Stimulated activated CD8-positive, alpha-beta memory T cell treated with anti-CD3 and anti-CD28 coated beads, Interleukin-4, amount 100 ng/mL, for 48 hours (primary cell): ENCODE results near the gene KRIT1.
"Not testable (repeated sequence)": the region's sequence is repeated elsewhere in the genome, so short reads cannot be mapped to it uniquely, and the experiment has no call there.

Experiments used
- DNase-seq: peaks from one replicate; pipeline ENCODE4 v3.0.0-alpha.2; 2020

Gene KRIT1

DNA sequence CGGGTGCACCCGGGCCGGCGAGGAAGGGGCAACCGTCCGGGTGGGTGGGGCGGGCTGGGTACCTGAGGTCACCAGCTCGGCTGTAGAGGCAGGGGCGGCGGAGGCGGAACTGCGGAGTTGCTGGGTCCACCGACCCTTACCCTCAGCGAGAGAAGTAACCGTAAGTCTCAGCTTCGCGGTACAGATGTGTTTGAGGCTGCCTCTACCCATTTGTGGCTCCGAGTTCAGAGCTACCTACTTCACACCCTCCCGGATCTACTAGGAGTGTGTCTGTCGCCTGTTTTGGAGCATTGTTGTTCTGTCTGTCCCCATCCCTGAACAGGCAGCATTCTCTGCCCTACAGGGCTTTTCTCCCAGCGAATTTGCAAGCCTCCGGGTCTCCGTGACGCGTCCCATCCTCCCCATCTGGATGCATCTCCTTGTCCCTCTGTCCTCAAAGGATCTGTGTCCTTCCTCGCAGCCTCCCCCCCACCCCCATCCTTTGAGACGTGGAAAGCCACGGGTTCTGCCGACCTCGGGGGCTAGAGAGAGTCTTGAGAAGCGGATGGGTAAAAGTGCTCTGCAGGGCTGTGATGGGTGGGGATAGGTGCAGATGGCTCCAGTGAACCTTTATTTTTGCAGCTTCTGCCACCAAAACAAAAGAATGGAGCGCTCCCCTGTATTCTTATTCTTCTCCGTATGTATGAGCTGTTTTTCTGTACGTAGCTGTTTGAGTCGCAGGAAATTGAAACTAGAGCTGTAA is 817 bp upstream of the KRIT1 start:
- peak; percentile 47 for DNase-seq

DNA sequence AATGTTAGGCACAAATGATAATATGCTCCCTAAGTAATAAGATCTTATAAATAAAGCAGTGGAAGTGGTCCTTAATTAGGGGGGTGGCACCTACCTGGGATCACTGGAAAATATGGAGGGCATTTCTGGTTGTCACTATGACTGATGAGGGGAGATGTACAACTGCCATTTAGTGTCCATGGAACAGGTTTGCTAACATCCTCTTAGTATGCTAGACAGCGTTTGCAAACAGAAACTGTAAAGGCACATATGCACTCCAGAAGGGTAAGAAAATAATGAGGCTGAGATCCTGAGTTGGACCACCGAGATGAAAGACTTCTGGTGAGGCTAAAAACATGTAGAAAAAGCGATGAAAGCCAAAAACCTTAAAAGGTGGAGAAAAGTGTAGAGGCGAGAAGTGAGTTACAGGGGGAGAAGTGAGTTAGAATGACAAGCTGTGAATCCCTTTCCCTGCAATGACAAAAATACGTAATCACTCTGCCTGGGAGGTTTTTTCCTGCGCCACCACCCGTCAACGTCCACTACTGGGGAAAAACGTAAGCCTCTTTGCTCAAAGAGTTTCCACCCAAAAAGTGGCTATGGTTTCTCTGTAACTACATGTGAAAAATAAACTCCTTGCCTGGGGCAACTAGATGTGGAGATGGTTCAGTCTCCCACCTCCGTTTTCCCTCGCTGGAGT is 767 bp downstream of the KRIT1 start:
- DNase-seq = no peak

DNA sequence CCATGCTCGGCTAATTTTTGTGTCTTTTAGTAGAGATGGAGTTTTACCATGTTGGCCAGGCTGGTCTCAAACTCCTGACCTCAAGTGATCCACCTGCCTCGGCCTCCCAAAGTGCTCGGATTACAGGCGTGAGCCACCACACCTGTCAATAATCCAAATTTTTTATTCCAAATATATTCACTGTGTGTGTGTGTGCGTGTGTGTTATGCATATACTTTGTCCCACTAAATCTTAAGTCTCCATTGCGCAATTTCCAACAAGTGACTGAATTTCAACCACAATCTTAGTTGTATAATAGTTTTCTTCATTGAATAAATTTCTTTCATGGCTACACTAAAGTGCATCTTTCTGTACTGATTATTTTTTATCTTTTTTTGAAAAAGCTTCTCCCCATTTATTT is 2.7 kb downstream of the KRIT1 start:
- no peak for DNase-seq

DNA sequence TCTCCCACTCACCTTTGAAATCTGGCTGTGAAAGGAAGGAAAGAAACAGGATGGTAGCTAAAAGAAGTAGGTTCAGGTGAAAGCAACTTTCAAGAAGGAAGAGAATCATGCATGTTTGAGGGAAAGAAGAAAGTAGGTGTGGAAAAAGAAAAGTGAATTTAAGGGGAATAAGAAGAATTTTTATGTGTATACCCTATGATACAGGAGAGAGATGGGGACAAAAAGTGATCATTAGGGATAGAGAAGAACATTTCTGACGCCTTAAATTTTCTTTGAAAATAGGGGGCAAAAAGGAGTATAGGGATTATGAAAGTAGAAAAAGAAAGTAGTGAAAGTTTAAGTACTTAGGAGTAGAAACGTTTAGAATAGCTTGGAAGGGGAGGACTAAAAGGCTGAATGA is 15.2 kb downstream of the KRIT1 start:
- no peak for DNase-seq

DNA sequence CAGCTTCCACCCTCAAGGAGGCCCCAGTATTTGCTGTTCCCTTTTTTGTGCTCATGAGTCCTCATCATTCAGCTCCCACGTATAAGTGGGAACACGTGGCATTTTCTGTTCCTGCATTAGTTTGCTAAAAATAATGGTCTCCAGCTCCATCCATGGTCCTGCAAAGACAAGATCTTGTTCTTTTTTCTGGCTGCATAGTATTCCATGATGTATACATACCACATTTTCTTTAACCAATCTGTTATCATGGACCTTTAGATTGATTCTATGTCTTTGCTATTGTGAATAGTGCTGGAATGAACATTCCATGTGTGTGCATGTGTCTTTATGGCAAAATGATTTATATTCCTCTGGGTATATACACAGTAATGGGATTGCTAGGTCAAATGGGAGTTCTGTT is 17.0 kb downstream of the KRIT1 start:
- DNase-seq = no peak

DNA sequence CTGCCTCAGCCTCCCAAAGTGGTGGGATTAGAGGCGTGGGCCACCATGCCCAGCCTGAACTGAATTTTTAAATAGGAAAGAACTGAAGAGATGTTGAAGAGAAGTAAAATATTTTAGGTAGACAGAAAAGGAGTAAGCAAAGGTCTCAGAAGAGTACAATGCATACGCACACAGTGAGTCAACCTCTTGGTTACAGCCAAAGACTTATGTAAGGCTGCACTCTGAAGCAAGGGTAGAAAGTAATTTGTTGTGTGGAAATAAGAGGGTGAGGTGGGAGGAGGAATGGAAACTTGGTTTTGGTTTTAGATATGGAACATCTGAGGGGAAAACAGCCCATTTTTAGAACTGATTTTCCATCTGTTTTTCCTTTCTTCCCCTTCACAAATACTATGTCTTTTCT is 17.6 kb downstream of the KRIT1 start:
- no peak for DNase-seq

DNA sequence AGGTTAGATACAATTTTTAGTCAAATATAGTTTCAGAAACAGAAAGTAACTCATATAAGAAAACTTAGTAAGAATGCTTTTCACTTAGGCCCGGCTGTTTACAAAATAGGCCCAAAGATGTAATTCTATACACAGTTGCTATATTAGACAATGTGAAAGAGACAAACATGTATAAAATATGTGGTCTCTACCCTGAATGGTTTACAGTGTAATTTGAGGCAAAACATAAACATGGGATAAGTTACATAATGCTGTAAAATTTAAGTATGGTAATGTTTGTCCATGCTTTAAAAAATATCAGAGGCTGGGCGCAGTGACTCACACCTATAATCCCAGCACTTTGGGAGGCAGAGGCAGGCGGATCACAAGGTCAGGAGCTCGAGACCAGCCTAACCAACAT is 18.7 kb downstream of the KRIT1 start:
- no peak for DNase-seq

DNA sequence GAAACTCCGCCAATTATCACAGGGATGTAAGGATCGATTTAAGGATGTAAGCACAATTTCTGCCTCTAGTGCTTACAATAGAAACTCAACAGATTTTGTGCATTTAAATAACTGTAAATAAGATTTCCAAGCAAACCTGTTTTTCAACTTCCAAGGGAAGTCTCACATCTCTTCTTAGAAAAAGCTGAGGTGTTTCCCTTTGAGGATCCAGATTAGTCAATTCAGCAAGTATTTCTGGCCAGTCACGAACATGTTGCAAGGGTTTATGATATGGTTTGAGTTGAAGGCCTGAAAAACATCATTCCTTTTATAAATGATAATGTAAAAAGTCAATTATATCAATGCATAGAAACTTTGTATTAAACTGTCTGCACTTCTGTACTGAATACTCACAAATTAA is 23.9 kb downstream of the KRIT1 start:
- DNase-seq = no peak

DNA sequence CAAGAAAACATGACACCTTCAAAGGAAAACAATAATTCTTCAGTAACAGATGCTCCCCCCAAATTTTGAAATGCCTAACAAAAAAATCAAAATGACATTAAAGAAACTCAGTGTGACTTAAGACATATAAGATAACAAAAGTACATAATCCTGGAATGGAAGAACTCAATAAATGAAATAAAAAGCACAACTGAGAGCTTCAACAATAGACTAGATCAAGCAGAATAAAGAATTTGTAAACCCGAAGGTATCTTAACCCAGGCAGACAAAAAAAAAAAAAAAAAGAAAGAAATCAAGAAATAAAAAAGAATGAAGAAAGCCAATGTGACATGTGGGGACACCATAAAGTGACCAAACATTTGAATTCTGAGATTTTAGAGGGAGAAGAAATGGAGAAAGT is 39.0 kb downstream of the KRIT1 start:
- DNase-seq = no peak

DNA sequence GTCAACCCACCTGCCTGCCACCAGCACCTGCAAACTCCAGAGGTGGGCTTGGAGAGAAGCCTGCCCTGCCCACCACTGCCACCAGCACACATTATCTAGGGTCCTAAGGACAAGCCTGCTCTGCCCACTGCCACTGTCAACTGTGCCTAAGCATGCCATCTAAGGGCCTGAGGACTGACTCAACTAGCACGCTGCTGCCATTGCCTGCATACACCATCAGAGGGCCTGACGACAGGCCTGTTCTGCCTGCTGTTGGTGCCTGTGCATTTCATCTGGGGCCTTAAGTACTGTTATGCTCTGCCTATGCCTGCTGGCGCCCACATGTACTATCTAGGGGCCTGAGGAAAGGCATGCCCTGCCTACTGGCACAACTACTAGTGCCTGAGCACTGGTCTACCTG is 39.7 kb downstream of the KRIT1 start:
- no peak for DNase-seq

DNA sequence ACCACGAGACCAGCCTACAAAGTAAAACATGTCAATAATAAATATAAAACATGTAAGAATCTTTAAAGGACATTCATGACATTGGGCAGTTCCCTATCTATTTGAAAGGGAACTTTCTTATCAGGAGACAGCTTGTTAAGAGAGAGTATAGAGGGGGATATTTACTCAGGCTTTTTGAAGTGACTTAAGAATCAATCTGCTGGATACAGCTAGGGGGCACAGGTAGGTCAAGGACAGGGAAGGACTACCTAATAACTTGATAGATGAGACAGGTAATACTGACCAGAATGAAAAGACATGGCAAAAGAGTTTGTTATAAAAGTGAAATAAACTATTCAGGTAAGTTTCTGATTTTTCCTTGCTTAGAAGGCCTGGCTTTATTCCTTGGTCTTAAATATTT is 44.9 kb downstream of the KRIT1 start:
- DNase-seq = no peak

DNA sequence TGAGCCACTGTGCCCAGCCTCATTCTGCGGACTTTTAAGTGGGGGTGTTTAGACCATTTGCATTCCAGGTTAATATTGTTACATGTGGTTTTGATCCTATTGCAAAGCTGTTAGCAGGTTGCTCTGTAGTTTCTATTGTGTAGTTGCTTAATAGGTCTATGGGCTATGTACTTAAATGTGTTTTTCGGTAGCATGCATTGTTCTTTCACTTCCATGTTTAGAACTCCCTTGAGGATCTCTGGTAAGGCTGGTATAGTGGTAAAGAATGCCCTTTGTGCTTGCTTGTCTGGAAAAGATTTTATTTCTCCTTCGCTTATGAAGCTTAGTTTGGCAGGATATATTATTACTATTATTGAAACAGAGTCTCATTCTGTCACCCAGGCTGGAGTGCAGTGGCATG is 53.4 kb downstream of the KRIT1 start:
- no peak for DNase-seq

DNA sequence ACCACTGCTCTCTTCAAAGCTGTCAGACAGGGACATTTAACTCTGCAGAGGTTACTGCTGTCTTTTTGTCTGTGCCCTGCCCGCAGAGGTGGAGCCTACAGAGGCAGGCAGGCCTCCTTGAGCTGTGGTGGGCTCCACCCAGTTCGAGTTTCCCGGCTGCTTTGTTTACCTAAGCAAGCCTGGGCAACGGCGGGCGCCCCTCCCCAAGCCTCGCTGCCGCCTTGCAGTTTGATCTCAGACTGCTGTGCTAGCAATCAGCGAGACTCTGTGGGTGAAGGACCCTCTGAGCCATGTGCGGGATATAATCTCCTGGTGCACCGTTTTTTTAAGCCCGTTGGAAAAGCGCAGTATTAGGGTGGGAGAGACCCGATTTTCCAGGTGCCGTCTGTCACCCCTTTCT is 56.5 kb downstream of the KRIT1 start:
- DNase-seq = not testable (repeated sequence)

DNA sequence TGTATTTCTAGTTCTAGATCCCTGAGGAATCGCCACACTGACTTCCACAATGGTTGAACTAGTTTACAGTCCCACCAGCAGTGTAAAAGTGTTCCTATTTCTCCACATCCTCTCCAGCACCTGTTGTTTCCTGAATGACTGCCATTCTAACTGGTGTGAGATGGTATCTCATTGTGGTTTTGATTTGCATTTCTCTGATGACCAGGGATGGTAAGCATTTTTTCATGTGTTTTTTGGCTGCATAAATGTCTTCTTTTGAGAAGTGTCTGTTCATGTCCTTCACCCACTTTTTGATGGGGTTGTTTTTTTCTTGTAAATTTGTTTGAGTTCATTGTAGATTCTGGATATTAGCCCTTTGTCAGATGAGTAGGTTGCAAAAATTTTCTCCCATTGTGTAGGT is 61.4 kb downstream of the KRIT1 start:
- DNase-seq = not testable (repeated sequence)

DNA sequence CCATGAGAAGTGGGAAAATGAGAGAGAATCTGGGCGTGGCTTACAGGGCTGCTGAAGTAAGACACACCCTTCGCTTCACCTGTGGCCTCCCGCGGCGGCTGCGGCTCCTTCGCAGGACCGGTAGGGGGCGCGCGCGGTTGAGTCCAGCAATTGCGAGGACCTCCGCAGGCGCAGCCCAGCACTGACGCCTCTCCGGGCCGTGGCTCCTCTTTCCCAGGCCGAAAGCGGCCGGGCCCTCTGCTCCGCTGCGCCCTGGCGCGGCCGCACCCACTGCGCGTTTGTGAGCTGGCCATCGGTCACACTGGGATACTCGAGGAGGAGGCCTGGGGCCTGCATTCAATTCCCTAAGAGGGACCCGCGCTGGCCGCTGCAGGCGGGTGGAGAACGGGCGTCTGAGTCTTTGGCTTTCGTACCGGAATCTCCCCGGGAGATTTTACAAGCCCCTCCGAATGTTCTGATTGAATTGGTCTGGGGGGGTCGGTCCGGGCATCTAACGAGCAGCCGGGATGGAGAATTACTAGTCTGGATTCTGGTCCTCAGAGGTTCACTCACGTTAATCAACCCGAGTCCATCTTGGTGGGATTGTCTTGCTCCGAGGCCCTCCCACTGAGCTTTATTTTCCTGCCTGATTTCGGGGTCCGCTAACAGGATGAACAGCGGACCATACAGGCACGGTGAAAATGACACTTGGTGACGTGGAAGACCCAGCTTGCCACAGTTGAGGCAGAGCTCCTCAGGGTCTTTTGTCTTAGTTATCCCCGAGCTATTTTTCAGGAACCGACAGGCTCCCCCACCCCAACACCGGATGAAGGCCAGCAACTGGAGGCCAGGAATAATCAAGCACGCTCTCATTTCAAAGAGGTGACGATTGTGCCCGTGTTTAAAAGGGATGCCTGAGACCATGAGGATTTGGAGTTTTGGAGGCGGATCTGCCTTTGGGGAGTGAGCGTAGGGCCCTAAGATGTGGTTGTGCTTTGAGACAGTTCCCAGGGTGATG is 66.5 kb downstream of the KRIT1 start, which contains the start of gene LRRD1:
Gene LRRD1, minus strand, starts transcription at position 215 of the 997 bp plus-strand sequence. CDS start 13,940 bp downstream, outside the sequence.
- peak; percentile 97 for DNase-seq

DNA sequence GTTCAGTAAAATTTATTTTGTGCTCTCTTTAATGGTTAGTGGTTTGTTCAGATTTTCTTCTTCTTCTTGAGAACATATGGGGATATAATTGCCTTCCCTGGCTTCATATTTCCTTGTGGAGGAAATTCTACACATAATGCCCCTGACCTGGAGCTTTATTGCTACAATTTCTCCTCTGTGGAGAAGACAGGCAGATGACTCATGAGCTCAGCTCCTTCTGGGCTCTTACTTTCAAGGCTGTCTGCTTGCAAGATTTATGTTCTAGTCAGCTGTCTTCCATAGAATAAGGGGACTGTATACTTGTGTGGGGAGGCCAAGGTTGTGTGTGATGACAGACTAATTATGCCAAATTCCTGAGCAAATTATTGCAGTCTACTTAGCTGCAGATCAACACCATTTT is 68.4 kb downstream of the KRIT1 start:
- no peak for DNase-seq

DNA sequence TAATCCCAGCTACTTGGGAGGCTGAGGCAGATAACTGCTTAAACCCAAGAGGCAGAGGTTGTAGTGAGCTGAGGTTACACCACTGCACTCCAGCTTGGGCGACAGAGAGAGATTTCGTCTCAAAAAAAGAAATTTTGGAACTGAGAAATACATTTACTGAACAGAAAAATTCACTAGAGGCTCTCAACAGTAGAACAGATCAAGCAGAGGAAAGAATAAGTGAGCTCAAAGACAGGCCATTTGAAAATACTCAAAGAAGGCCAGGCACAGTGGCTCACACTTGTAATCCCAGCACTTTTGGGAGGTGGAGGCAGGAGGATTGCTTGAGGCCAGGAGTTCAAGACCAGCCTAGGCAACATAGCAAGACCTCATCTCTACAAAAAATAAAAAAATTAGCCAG is 76.2 kb downstream of the KRIT1 start:
- not testable (repeated sequence) for DNase-seq

DNA sequence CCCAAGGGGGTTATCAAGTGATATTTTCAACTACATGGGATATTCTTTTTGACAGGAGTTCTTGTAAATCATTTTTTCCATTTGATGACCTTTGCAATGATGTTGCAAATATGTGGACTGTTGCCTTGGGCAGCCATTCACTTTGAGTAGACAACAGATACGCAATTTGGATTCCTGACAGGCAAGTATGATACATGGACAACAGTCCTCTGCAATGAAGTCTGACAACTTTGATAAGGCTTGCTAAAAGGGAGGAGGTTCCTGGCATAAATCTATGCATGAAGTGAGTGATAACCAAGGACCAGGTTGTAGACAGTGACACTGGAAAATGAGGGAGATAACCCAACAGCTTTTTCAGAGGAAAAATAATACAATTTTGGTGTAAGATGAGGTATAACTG is 84.4 kb downstream of the KRIT1 start:
- DNase-seq = no peak

DNA sequence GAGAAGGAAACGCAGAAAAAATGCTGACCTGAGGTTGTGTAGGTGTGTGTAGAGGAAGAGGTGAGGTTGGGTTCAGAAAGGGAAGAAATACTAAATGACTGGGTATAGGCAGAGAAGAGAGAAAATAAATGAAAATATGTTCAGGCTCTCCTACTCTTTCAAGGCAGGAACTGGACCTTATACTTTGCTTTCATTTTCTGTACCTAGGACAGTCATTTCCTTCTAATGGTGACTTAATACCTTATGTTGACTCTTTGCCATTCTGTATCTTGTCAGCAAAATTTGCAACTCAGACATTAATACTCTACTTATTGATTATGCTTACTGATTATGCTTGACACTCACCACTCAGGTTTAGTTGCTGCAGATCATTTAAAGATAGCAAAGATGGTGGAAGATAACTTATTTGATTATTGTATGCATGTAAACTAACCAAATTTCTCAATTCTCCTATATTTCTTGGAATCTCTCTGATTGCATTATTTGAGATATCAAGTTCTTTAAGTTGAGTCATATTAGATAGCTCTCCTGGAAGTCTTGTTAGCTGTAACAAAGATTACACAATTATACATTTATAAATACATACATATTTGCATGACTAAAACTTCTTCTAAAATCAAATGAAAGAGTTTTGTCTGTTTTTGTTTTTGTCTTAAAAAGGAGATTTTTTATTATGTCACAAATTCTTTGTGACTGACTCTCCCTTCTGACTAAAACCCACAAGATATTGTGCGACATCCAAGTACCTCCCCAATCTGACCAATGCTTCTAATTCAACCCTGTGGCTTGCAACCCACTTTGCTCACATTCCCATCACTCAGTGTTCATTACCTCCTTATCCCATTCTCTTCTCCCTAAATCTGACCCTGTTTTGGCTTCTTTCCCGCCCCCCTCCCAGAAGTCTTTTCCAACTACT is 86.8 kb downstream of the KRIT1 start:
- DNase-seq = no peak

DNA sequence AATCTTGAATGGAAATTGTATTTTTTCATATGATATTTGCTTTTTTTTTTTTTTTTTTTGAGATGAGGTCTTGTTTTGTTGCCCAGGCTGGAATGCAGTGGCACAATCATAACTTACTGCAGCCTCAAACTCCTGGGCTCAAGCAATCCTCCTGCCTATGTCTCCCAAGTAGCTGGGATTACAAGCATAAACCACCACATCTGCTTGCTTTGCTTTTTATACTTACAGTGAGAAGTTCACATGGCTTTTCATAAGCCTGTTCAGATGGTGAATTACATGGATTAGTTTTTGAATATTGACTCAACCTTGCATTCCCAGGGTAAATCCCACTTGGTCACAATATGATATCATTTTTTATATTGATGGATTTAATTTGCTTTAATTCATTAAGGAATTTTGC is 88.7 kb downstream of the KRIT1 start:
- no peak for DNase-seq

DNA sequence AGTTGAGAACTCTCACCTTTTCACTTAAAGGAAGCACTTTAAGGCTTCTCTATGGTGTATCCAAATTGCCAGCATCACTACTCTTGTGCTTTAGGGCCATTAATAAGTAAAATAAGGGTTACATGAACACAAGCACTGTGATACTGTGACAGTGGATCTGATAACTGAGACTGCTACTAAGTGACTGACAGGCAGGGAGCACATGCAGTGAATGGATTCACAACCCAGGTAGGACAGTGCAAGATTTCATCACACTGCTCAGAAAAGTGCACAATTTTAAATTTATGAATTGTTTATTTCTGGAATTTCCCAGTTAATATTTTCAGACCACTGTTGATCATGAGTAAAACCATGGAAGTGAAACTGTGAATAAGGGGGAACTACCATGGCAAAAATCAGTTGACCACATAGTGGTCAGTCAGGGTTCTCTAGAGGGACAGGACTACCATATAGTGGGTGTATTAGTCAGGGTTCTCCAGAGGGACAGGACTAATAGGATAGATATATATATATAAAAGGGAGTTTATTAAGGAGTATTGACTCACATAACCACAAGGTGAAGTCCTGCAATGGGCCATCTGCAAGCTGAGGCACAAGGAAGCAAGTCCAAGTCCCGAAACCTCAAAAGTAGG is 90.5 kb downstream of the KRIT1 start:
- no peak for DNase-seq
